Activated CD4-positive, alpha-beta T cell treated with anti-CD3 and anti-CD28 coated beads, Interleukin-2, Interleukin-4, amounts not matched to agents 100 ng/mL and 50 ng/mL, durations not matched to agents 16 hours and 8 hours (primary cell): ENCODE measurements around the gene SF3B2.
"Not testable (repeated sequence)": the region's sequence is repeated elsewhere in the genome, so short reads cannot be mapped to it uniquely, and the experiment has no call there.

ENCODE experiments used
- DNase-seq: peaks from one replicate; pipeline ENCODE4 v3.0.0-alpha.2; 2020; ENCODE audit warnings: low spot score

Gene SF3B2

GRCh38 chr11:66072081-66072480 is 19.9 kb downstream of the SF3B2 start:
- no peak for DNase-seq

- no peak for DNase-seq
Measured at GRCh38 chr11:66072518-66072917, 20.4 kb downstream of the SF3B2 start.

GRCh38 chr11:66073669-66074068 is 21.5 kb downstream of the SF3B2 start:
- DNase-seq, result no peak

- no peak for DNase-seq
Measured at GRCh38 chr11:66075273-66075672, 23.1 kb downstream of the SF3B2 start.

- DNase-seq, result no peak
Measured at GRCh38 chr11:66076561-66076960, 24.4 kb downstream of the SF3B2 start.

GRCh38 chr11:66077927-66078326 is 25.8 kb downstream of the SF3B2 start:
- no peak for DNase-seq

GRCh38 chr11:66078949-66079348 is 26.8 kb downstream of the SF3B2 start:
- DNase-seq, result not testable (repeated sequence)

GRCh38 chr11:66080055-66080817 is 28.1 kb downstream of the SF3B2 start:
- DNase-seq, result peak; percentile 53

- peak; percentile 71 for DNase-seq
Measured at GRCh38 chr11:66081505-66081904, 29.3 kb downstream of the SF3B2 start.

GRCh38 chr11:66082946-66083698 is 31.0 kb downstream of the SF3B2 start:
- no peak for DNase-seq

- no peak for DNase-seq
Measured at GRCh38 chr11:66083767-66084166, 31.6 kb downstream of the SF3B2 start.

- DNase-seq, result no peak
Measured at GRCh38 chr11:66084821-66085475, 32.8 kb downstream of the SF3B2 start.

- no peak for DNase-seq
Measured at GRCh38 chr11:66087148-66087908, 35.2 kb downstream of the SF3B2 start.

- no peak for DNase-seq
Measured at GRCh38 chr11:66089067-66089466, 36.9 kb downstream of the SF3B2 start.

GRCh38 chr11:66090288-66090687 is 38.1 kb downstream of the SF3B2 start:
- no peak for DNase-seq

GRCh38 chr11:66092125-66092524 is 40.0 kb downstream of the SF3B2 start:
- not testable (repeated sequence) for DNase-seq

- DNase-seq, result not testable (repeated sequence)
Measured at GRCh38 chr11:66099746-66100145, 47.6 kb downstream of the SF3B2 start.

GRCh38 chr11:66100272-66101065 is 48.3 kb downstream of the SF3B2 start:
- DNase-seq, result peak; percentile 67

GRCh38 chr11:66101066-66101464 is 48.9 kb downstream of the SF3B2 start:
- DNase-seq, result no peak

GRCh38 chr11:66104057-66104638 is 52.0 kb downstream of the SF3B2 start:
- DNase-seq, result no peak
